Measurements from ENCODE around the gene TDO2. TPM values are rescaled to one million over a fixed set of nuclear protein-coding genes. Genes with fewer than 3 reads are reported as not detected.

The TDO2 gene
- polyA plus RNA-seq, 2 donors: 0.14 to 0.29 TPM

DNA sequence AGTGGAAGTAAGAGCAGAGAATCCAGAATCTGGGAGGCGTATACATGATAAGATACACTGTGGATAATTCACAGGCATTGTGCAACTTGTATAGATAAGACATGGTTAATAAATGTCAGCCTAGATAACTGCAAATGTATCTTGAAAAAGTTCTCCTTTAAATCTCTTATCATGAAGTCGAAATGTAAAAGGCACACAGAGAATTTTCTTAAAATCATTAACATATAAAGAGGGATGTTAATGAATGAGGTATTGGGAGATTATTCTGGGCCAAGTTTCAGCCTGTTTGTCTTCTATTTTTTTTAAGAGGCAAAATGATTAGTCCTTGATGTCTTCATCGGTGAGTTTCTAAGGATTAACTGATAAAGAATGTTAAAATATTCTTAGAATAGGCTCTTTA lies 835 bp downstream of the TDO2 start:
- H3K9me3 ChIP-seq (ENCODE audit: control insufficient read depth in 2 of 2, insufficient read depth in 1 of 2, low read depth in 1 of 2, low read length in 1 of 2): no peaks in the 10 kb centered on the region
- H3K27ac ChIP-seq (ENCODE audit: low read depth in 2 of 2, low read length in 1 of 2): no peak overlapping the region
- H3K36me3 ChIP-seq (ENCODE audit: control insufficient read depth in 2 of 2, insufficient read depth in 2 of 2, low read length in 1 of 2): no peaks in the 10 kb centered on the region
- no peaks in the 10 kb centered on the region for H3K4me1 ChIP-seq (ENCODE audit: control insufficient read depth in 2 of 2, insufficient read depth in 2 of 2, low read length in 1 of 2)
- 42 to 68% methylated on average over 3 of the region's 3 CpGs for WGBS, 2 donors
- no peak overlapping the region for H3K4me3 ChIP-seq (ENCODE audit: low read depth in 1 of 2, low read length in 2 of 2)
- no peaks in the 10 kb centered on the region for H3K27me3 ChIP-seq (ENCODE audit: control insufficient read depth in 1 of 2, insufficient read depth in 2 of 2, low read length in 2 of 2)

DNA sequence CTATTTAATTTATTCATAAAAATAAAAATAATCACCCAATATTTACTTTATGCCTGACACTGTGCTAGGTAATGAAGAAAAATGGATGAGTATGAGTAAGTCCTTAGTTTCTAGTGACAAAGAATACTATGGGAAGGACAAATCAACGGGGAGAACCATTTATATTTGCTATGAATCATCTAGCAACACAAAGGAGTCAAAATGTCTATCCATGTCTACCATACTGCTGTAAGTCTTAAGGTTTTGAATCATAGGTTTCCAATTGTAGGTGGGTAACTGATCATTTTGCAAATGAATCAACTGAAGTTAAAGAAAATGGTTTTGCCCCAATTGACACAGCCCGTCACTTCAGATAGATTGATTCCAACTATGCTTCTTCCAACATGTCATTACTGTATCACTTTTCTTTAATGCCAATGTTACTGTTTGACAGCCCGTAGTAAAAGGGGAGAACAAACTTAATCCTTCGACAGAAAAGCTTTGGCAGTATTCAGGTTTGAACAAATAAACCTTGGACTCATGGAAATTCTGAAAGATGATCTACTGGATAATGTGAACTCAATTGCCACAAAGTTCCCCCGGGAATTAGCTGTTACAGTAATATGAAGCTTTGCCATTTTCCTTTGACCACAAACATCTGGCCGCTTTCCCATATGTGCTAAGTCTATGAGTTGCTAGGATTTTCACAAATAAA lies 3.2 kb downstream of the TDO2 start:
- H3K4me1 ChIP-seq (ENCODE audit: control insufficient read depth in 2 of 2, insufficient read depth in 2 of 2, low read length in 1 of 2): no peaks in the 10 kb centered on the region
- H3K4me3 ChIP-seq (ENCODE audit: low read depth in 1 of 2, low read length in 2 of 2): no peak overlapping the region
- no peaks in the 10 kb centered on the region for H3K27me3 ChIP-seq (ENCODE audit: control insufficient read depth in 1 of 2, insufficient read depth in 2 of 2, low read length in 2 of 2)
- no peak overlapping the region for H3K27ac ChIP-seq (ENCODE audit: low read depth in 2 of 2, low read length in 1 of 2)
- H3K9me3 ChIP-seq (ENCODE audit: control insufficient read depth in 2 of 2, insufficient read depth in 1 of 2, low read depth in 1 of 2, low read length in 1 of 2): no peaks in the 10 kb centered on the region
- no peaks in the 10 kb centered on the region for H3K36me3 ChIP-seq (ENCODE audit: control insufficient read depth in 2 of 2, insufficient read depth in 2 of 2, low read length in 1 of 2)
- 28 to 53% methylated on average over 6 of the region's 6 CpGs for WGBS, 2 donors

GRCh38 chr4:155907556-155907955 lies 4.1 kb downstream of the TDO2 start:
- Histone ChIP-seq H3K27ac (ENCODE audit: low read depth in 2 of 2, low read length in 1 of 2) (no peak overlapping the region), H3K9me3 (ENCODE audit: control insufficient read depth in 2 of 2, insufficient read depth in 1 of 2, low read depth in 1 of 2, low read length in 1 of 2) (no peaks in the 10 kb centered on the region), H3K36me3 (ENCODE audit: control insufficient read depth in 2 of 2, insufficient read depth in 2 of 2, low read length in 1 of 2) (no peaks in the 10 kb centered on the region), H3K27me3 (ENCODE audit: control insufficient read depth in 1 of 2, insufficient read depth in 2 of 2, low read length in 2 of 2) (no peaks in the 10 kb centered on the region), H3K4me1 (ENCODE audit: control insufficient read depth in 2 of 2, insufficient read depth in 2 of 2, low read length in 1 of 2) (no peaks in the 10 kb centered on the region), H3K4me3 (ENCODE audit: low read depth in 1 of 2, low read length in 2 of 2) (no peak overlapping the region)
- WGBS, 2 donors: 82 to 86% methylated on average over 1 of the region's 1 CpG

DNA sequence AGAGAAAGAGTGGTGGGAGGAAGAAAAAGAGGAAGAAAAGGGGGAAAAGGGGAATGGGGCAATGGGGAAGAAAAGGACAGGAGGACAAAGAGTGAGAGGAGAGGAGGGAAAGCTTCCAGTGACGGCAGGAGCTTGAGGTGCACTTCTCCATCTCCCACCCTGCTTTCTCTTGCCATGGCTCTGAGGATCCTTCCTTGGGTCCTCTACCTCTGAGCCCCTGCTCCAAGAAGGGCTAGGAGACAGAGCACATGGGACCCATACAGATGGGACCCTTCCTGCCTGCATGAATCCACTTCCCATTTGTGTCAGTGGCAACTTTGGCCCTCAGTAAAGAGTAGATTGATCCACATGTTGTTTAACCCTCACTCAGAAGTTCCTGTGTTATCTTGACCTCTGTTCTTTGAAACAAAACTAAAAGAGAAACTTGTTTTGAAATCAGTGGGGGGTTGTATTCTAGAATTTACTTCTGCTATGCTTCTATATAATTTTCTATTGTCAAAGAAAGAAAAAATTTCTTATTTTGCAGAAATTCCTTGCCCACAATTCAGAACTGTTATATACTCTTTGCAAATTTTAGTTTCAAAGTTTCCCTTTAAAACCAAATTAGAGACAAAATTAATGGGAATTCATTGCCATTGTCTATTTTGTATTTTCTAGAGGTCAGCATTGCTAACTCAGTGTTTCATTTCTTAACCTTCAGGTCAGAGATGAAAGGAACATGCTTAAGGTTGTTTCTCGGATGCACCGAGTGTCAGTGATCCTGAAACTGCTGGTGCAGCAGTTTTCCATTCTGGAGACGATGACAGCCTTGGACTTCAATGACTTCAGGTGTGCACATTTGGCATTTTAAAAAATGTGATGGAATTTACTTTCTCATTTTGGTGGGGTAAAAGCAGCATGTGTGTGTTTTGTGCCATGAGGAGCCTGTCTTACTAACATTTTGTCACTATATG lies 5.0 kb downstream of the TDO2 start:
- Histone ChIP-seq H3K36me3 (ENCODE audit: control insufficient read depth in 2 of 2, insufficient read depth in 2 of 2, low read length in 1 of 2) (no peaks in the 10 kb centered on the region), H3K4me1 (ENCODE audit: control insufficient read depth in 2 of 2, insufficient read depth in 2 of 2, low read length in 1 of 2) (no peaks in the 10 kb centered on the region), H3K27ac (ENCODE audit: low read depth in 2 of 2, low read length in 1 of 2) (no peak overlapping the region), H3K9me3 (ENCODE audit: control insufficient read depth in 2 of 2, insufficient read depth in 1 of 2, low read depth in 1 of 2, low read length in 1 of 2) (no peaks in the 10 kb centered on the region), H3K27me3 (ENCODE audit: control insufficient read depth in 1 of 2, insufficient read depth in 2 of 2, low read length in 2 of 2) (no peaks in the 10 kb centered on the region), H3K4me3 (ENCODE audit: low read depth in 1 of 2, low read length in 2 of 2) (no peak overlapping the region)
- 86 to 87% methylated on average over 4 of the region's 4 CpGs for WGBS, 2 donors

DNA sequence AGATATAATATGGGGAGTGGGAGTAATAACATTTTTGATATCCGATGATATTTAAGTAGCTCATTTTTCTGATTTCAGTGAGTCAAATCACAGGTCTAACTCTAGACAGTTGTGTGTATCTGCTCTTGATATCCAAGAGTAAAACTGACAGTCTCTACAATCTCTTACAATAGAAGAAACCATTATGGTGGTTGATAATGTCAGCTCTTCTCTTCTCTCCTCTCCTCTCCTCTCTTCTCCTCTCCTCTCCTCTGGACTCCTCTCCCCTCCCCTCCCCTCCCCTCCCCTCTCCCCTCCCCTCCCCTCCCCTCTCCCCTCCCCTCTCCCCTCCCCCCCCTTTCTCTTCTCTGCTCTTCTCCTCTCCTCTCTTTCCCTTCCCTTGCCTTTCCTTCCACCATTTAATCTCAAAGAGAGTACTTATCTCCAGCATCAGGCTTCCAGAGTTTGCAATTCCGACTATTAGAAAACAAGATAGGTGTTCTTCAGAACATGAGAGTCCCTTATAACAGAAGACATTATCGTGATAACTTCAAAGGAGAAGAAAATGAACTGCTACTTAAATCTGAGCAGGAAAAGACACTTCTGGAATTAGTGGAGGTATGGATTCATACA lies 6.2 kb downstream of the TDO2 start:
- H3K27me3 ChIP-seq (ENCODE audit: control insufficient read depth in 1 of 2, insufficient read depth in 2 of 2, low read length in 2 of 2): no peaks in the 10 kb centered on the region
- no peaks in the 10 kb centered on the region for H3K4me1 ChIP-seq (ENCODE audit: control insufficient read depth in 2 of 2, insufficient read depth in 2 of 2, low read length in 1 of 2)
- 91 to 93% methylated on average over 3 of the region's 3 CpGs for WGBS, 2 donors
- H3K9me3 ChIP-seq (ENCODE audit: control insufficient read depth in 2 of 2, insufficient read depth in 1 of 2, low read depth in 1 of 2, low read length in 1 of 2): no peaks in the 10 kb centered on the region
- H3K36me3 ChIP-seq (ENCODE audit: control insufficient read depth in 2 of 2, insufficient read depth in 2 of 2, low read length in 1 of 2): no peaks in the 10 kb centered on the region
- no peak overlapping the region for H3K4me3 ChIP-seq (ENCODE audit: low read depth in 1 of 2, low read length in 2 of 2)
- no peak overlapping the region for H3K27ac ChIP-seq (ENCODE audit: low read depth in 2 of 2, low read length in 1 of 2)

GRCh38 chr4:155911905-155912304 lies 8.4 kb downstream of the TDO2 start:
- H3K27me3 ChIP-seq (ENCODE audit: control insufficient read depth in 1 of 2, insufficient read depth in 2 of 2, low read length in 2 of 2): no peaks in the 10 kb centered on the region
- no peak overlapping the region for H3K4me3 ChIP-seq (ENCODE audit: low read depth in 1 of 2, low read length in 2 of 2)
- WGBS, 2 donors: 85 to 88% methylated on average over 1 of the region's 1 CpG
- no peaks in the 10 kb centered on the region for H3K4me1 ChIP-seq (ENCODE audit: control insufficient read depth in 2 of 2, insufficient read depth in 2 of 2, low read length in 1 of 2)
- no peaks in the 10 kb centered on the region for H3K9me3 ChIP-seq (ENCODE audit: control insufficient read depth in 2 of 2, insufficient read depth in 1 of 2, low read depth in 1 of 2, low read length in 1 of 2)
- H3K36me3 ChIP-seq (ENCODE audit: control insufficient read depth in 2 of 2, insufficient read depth in 2 of 2, low read length in 1 of 2): no peaks in the 10 kb centered on the region
- no peak overlapping the region for H3K27ac ChIP-seq (ENCODE audit: low read depth in 2 of 2, low read length in 1 of 2)

DNA sequence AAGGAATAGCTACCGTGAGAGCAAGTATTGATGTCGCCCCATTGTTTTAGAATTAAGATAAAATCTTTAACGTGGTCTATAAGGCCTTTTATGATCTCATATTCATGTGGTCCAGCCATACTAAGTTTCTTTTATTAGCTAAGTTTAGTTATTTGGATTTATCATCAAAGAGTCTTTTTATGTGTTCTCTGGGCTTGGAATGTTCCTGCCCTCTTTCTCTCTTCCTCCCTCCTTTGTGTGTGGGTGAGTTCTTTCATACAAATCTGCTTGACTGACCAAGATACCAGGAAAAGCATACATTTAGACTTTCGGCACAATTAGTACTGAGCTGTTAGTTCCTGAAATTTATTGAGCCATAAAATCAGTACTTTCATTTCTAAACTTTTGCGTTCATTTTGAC lies 11.3 kb downstream of the TDO2 start:
- Histone ChIP-seq H3K36me3 (ENCODE audit: control insufficient read depth in 2 of 2, insufficient read depth in 2 of 2, low read length in 1 of 2) (no peaks in the 10 kb centered on the region), H3K9me3 (ENCODE audit: control insufficient read depth in 2 of 2, insufficient read depth in 1 of 2, low read depth in 1 of 2, low read length in 1 of 2) (no peaks in the 10 kb centered on the region), H3K27ac (ENCODE audit: low read depth in 2 of 2, low read length in 1 of 2) (no peak overlapping the region), H3K4me1 (ENCODE audit: control insufficient read depth in 2 of 2, insufficient read depth in 2 of 2, low read length in 1 of 2) (no peaks in the 10 kb centered on the region), H3K27me3 (ENCODE audit: control insufficient read depth in 1 of 2, insufficient read depth in 2 of 2, low read length in 2 of 2) (no peaks in the 10 kb centered on the region), H3K4me3 (ENCODE audit: low read depth in 1 of 2, low read length in 2 of 2) (no peak overlapping the region)
- WGBS, 2 donors: 46 to 54% methylated on average over 5 of the region's 5 CpGs

DNA sequence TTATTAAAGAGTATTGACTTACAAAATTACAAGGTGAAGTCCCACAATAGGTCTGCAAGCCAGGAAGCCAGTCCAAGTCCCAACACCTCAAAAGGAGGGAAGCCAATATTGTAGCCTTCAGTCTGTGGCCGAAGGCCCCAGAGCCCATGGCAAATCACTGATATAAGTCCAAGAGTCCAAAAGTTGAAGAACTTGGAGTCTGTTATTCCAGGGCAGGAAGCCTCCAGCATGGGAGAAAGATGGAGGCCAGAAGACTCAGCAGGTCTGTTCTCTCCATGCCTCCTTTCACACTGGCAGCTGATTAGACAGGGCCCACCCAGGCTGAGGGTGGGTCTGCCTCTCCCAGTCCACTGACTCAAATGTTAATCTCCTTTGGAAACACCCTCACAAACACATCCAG lies 18.1 kb downstream of the TDO2 start:
- Histone ChIP-seq H3K4me3 (ENCODE audit: low read depth in 1 of 2, low read length in 2 of 2) (no peak overlapping the region), H3K27ac (ENCODE audit: low read depth in 2 of 2, low read length in 1 of 2) (no peak overlapping the region), H3K27me3 (ENCODE audit: control insufficient read depth in 1 of 2, insufficient read depth in 2 of 2, low read length in 2 of 2) (no peaks in the 10 kb centered on the region), H3K9me3 (ENCODE audit: control insufficient read depth in 2 of 2, insufficient read depth in 1 of 2, low read depth in 1 of 2, low read length in 1 of 2) (no peaks in the 10 kb centered on the region), H3K4me1 (ENCODE audit: control insufficient read depth in 2 of 2, insufficient read depth in 2 of 2, low read length in 1 of 2) (no peaks in the 10 kb centered on the region), H3K36me3 (ENCODE audit: control insufficient read depth in 2 of 2, insufficient read depth in 2 of 2, low read length in 1 of 2) (no peaks in the 10 kb centered on the region)
- 88 to 92% methylated on average over 1 of the region's 1 CpG for WGBS, 2 donors

- Histone ChIP-seq H3K27me3 (ENCODE audit: control insufficient read depth in 1 of 2, insufficient read depth in 2 of 2, low read length in 2 of 2) (no peaks in the 10 kb centered on the region), H3K27ac (ENCODE audit: low read depth in 2 of 2, low read length in 1 of 2) (no peak overlapping the region), H3K4me1 (ENCODE audit: control insufficient read depth in 2 of 2, insufficient read depth in 2 of 2, low read length in 1 of 2) (no peaks in the 10 kb centered on the region), H3K36me3 (ENCODE audit: control insufficient read depth in 2 of 2, insufficient read depth in 2 of 2, low read length in 1 of 2) (no peaks in the 10 kb centered on the region), H3K9me3 (ENCODE audit: control insufficient read depth in 2 of 2, insufficient read depth in 1 of 2, low read depth in 1 of 2, low read length in 1 of 2) (no peaks in the 10 kb centered on the region), H3K4me3 (ENCODE audit: low read depth in 1 of 2, low read length in 2 of 2) (no peak overlapping the region)
- 63 to 85% methylated on average over 3 of the region's 3 CpGs for WGBS, 2 donors
These were observed 21.1 kb downstream of the TDO2 start for GRCh38 chr4:155924637-155925036.

Data from esophagus (tissue), 2 donors.